Upper lobe of left lung (tissue), 6 donors: ENCODE results near the gene PLB1. TPM values are rescaled to one million over a fixed set of nuclear protein-coding genes. Genes with fewer than 3 reads are reported as not detected.

Experiments used
- ATAC-seq, 2 donors: fragments of 200-7000 bp; cut with Tn5 transposase; one replicate each; pipeline ENCODE4 v1.9.1; 2022; ENCODE audit warnings: mild to moderate bottlenecking in 2 of 2, moderate library complexity in 2 of 2; ENCODE audit not compliant: low FRiP score in 2 of 2
- DNase-seq, 2 donors: peaks; one replicate each; pipeline ENCODE4 v3.0.0-alpha.2; 2019 to 2020
- H3K27ac ChIP-seq, 4 donors: fragments of 200-600 bp; sonication (generic); one replicate each; pipeline ENCODE4 v1.5.1; 2016 to 2019
- H3K27me3 ChIP-seq, 4 donors: fragments of 200-600 bp; sonication (generic); one replicate each; pipeline ENCODE4 v1.5.1; 2017 to 2019
- H3K36me3 ChIP-seq, 4 donors: fragments of 200-600 bp; sonication (generic); one replicate each; pipeline ENCODE4 v1.5.1; 2016 to 2019
- H3K4me1 ChIP-seq, 4 donors: fragments of 200-600 bp; sonication (generic); one replicate each; pipeline ENCODE4 v1.5.1; 2018 to 2019
- H3K4me3 ChIP-seq, 4 donors: fragments of 200-600 bp; sonication (generic); one replicate each; pipeline ENCODE4 v1.5.1; 2017 to 2019; ENCODE audit warnings: mild to moderate bottlenecking in 2 of 4, moderate library complexity in 1 of 4
- H3K9me3 ChIP-seq, 4 donors: fragments of 200-600 bp; sonication (generic); one replicate each; pipeline ENCODE4 v1.5.1; 2018 to 2019
- EP300 ChIP-seq, 4 donors: sonication (generic); formaldehyde crosslinking; IDR thresholded peaks; one replicate each; pipeline ENCODE4 v1.5.1; 2017; ENCODE audit warnings: antibody characterized with exemption in 4 of 4, control low read depth in 2 of 4
- POLR2A ChIP-seq, 4 donors: fragments of 450-650 bp; IDR thresholded peaks; one replicate each; pipeline ENCODE4 v1.5.1; 2016 to 2017; ENCODE audit warnings: antibody characterized with exemption in 4 of 4, mild to moderate bottlenecking in 2 of 4
- POLR2AphosphoS5 ChIP-seq, 2 donors: sonication (generic); formaldehyde crosslinking; IDR thresholded peaks; one replicate each; pipeline ENCODE4 v1.5.1; 2017; ENCODE audit warnings: antibody characterized with exemption in 2 of 2
- WGBS, 2 donors: methylation state at CpG; one replicate each; pipeline ENCODE4 v1.1.5; 2017 to 2018; 5-methylcytosine and 5-hydroxymethylcytosine counted together
- total RNA-seq, 6 donors: library from RNA; depleted of rRNA in 4 of 6; stranded (reverse); fragments of >200 nt in 4 of 6; gene quantifications; one replicate each; pipeline versions ENCODE4 v1.1.0 to v1.2.1, GENCODE V29; 2016 to 2021
- TF ChIP-seq, protein P1 (sequence below), 6 experiments: fragments of 450-650 bp in 4 of 6; fragments of 200-600 bp in 2 of 6; sonication (generic) in 2 of 6; IDR thresholded peaks; one replicate each; pipeline ENCODE4 v1.5.1; 2016 to 2019; ENCODE audit warnings: antibody characterized with exemption in 6 of 6
- donor health status: DM: no; HTN: no; CAD: no; lungs with moderate emphysema.
- donor health status: DM: no; HTN: yes; CAD: no; lungs with severe emphysema.

PLB1 gene
- total RNA-seq, 6 donors from 2014 or later = 3.1 to 9.1 (median 5.4) TPM

GRCh38 chr2:28616396-28616999 is 120.6 kb downstream of the PLB1 start:
- Histone ChIP-seq H3K4me1 (peaks cover 14 to 15% (median 15%) of the 10 kb centered on the region in 4 donors), H3K9me3 (no peaks in the 10 kb centered on the region), H3K27me3 (no peaks in the 10 kb centered on the region), H3K4me3 (no peak overlapping the region), H3K36me3 (no peaks in the 10 kb centered on the region), H3K27ac (no peak overlapping the region)
- 80 to 84% methylated on average over 3 of the region's 3 CpGs for WGBS, 2 donors
- no peak for TF ChIP-seq POLR2AphosphoS5 (IDR thresholded peaks at IDR 0.05)
- no peak for TF ChIP-seq EP300 (IDR thresholded peaks at IDR 0.05)
- TF ChIP-seq POLR2A (IDR thresholded peaks at IDR 0.05) = no peak
- DNase-seq = no peak
- ATAC-seq = no peak

DNA sequence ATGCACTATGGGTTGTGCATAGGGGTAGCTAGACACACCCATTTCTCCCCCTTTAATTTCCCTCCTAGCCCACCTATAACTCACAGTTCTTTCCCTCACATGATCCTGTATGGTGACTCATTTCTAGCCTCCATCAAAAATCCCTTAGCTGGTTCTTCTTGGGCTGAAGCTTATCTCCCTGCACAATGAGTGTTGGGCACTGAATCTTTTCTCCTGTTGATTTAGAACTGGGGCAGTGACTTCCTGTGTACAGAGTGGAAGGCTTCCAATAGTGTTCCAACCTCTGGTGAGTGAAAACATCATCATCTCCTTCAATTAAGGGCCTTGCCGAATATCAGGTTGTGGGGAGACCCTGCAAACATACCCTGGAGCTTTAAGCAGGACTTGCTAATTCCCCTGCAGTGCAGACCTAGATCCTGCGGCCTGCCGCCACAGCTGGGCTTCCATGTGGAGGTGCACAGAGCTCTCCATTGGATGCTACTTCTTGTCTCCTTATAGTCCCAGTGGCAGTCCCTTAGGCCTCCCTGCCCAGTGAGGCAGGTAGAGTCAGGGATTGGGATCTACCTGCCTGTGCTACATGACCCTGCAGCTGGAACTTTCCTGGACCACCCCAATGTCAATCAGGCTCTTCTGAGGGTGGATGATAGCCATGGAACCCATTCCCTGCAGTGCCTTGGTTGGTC is 121.8 kb downstream of the PLB1 start:
- peaks cover 22 to 25% (median 23%) of the 10 kb centered on the region in 4 donors for H3K4me1 ChIP-seq
- H3K36me3 ChIP-seq = no peaks in the 10 kb centered on the region
- ATAC-seq (no peak), DNase-seq (no peak)
- TF ChIP-seq, protein P1, sequence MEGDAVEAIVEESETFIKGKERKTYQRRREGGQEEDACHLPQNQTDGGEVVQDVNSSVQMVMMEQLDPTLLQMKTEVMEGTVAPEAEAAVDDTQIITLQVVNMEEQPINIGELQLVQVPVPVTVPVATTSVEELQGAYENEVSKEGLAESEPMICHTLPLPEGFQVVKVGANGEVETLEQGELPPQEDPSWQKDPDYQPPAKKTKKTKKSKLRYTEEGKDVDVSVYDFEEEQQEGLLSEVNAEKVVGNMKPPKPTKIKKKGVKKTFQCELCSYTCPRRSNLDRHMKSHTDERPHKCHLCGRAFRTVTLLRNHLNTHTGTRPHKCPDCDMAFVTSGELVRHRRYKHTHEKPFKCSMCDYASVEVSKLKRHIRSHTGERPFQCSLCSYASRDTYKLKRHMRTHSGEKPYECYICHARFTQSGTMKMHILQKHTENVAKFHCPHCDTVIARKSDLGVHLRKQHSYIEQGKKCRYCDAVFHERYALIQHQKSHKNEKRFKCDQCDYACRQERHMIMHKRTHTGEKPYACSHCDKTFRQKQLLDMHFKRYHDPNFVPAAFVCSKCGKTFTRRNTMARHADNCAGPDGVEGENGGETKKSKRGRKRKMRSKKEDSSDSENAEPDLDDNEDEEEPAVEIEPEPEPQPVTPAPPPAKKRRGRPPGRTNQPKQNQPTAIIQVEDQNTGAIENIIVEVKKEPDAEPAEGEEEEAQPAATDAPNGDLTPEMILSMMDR (IDR thresholded peaks at IDR 0.05) = no peak
- TF ChIP-seq POLR2AphosphoS5 (IDR thresholded peaks at IDR 0.05) (no peak), POLR2A (IDR thresholded peaks at IDR 0.05) (no peak), EP300 (IDR thresholded peaks at IDR 0.05) (no peak)
- H3K4me3 ChIP-seq = no peak overlapping the region
- 17 to 81% methylated on average over 1 to 3 of the region's 3 CpGs for WGBS, 2 donors
- no peak overlapping the region for H3K27ac ChIP-seq
- H3K27me3 ChIP-seq = no peaks in the 10 kb centered on the region
- no peaks in the 10 kb centered on the region for H3K9me3 ChIP-seq

DNA sequence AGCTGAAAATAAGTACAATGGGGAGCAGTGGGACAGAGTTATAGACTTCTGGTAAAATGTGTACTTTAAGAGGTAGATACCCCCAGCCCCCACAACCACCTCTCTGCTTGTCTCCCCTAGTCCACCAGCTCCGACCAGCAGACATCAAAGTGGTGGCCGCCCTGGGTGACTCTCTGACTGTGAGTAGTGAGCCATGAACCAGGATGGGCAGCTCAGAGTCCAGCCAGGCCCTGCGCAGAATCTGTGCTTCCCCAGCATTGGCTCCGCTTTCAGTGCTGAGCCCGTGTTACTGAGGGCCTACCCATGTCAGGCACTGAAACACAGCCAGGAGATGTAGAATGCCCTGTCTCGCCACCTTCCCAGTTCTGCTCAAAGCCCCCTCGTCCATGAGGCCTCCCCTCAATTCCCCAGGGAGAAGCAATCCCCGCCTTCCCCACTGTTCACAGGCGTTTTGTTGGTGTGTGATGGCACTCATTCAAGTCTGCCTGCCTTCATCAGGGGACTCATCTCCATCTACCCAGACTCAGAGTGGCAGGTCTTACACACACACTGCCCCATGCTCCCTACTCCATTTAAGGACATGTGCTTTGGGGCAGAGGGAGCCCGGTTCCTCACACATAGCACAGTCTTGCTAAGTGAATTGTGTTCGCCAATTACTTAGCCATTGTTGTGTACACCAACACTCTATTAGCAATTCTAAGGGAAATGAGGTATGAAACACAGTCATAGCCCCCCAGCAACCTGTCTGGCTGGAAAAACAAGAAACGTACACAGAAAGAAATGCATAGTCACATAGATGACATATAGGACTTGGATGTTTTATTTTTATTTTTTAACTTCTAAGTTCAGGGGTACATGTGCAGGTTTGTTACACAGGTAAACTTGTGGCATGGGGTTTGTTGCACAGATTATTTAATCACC is 122.6 kb downstream of the PLB1 start:
- Histone ChIP-seq H3K4me1 (peaks cover 23 to 25% (median 23%) of the 10 kb centered on the region in 4 donors), H3K27ac (no peak overlapping the region), H3K36me3 (no peaks in the 10 kb centered on the region), H3K4me3 (no peak overlapping the region), H3K27me3 (no peaks in the 10 kb centered on the region), H3K9me3 (no peaks in the 10 kb centered on the region)
- no peak for DNase-seq
- TF ChIP-seq EP300 (IDR thresholded peaks at IDR 0.05) (no peak), POLR2AphosphoS5 (IDR thresholded peaks at IDR 0.05) (no peak), POLR2A (IDR thresholded peaks at IDR 0.05) (no peak)
- TF ChIP-seq, protein P1 (IDR thresholded peaks at IDR 0.05) = no peak
- 91 to 94% methylated on average over 9 to 12 of the region's 12 CpGs for WGBS, 2 donors
- no peak for ATAC-seq

DNA sequence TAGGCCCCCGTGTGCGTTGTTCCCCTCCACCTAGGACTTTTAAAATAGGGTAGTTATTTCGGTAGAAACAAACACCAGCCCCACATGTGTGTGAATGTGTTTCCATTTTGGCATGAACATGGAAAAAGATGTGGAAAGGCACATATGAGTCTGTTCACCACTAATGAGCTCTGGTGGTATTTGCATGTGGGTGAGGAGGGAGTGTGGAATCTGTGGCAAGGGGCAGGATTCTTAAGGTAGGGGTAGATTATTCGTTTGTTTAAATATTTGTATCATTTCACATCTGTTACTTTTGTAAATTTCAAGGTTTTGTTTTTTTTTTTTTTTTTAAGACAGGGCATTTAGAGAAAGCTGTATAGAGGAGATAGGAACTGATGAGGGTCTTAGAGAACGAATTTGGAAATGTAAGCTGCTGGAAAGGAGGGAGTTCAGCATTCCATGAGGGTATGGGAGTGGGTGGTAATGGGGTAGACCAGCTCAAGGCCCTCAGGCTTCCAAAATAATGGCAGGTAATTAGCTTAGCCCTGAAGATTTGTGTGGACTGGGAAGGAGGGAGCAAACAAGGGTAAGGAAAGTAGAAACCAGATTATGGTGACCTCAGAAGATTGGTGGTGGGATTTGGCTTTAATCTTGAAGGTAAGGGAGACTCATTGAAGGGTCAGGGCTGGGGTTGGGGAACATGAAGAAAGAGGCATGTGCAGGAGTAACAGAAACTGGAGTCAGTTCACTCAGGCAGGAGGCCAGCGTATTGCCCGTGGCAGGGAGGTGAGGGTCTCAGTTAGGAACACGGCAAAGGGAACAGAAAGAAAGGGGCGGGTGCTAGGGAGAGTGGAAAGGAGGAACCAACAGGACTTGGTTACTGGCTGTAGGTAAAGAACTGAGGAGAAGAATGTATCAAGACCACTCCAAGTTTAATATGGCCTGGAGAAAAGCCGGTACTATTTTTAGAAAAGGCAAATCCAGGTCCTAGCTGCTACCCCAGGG is 123.6 kb downstream of the PLB1 start:
- H3K27ac ChIP-seq = peak overlapping the region; percentile 81 to 96 (median 90)
- H3K36me3 ChIP-seq = no peaks in the 10 kb centered on the region
- WGBS, 2 donors = 71 to 81% methylated on average over 10 of the region's 10 CpGs
- peaks cover 24 to 27% (median 25%) of the 10 kb centered on the region in 4 donors for H3K4me1 ChIP-seq
- no peak for DNase-seq
- TF ChIP-seq POLR2AphosphoS5 (IDR thresholded peaks at IDR 0.05) = no peak
- TF ChIP-seq, protein P1 (IDR thresholded peaks at IDR 0.05) = no peak
- no peak for TF ChIP-seq POLR2A (IDR thresholded peaks at IDR 0.05)
- no peak for TF ChIP-seq EP300 (IDR thresholded peaks at IDR 0.05)
- H3K27me3 ChIP-seq = no peaks in the 10 kb centered on the region
- H3K4me3 ChIP-seq = no peak overlapping the region
- ATAC-seq = no peak
- no peaks in the 10 kb centered on the region for H3K9me3 ChIP-seq
